ENCODE data around the gene C1QL2.
A peak's percentile ranks its signal among the peaks of the same experiment; 100 is the strongest.

Gene C1QL2

GRCh38 chr2:119158563-119159347 is at the start of gene C1QL2:
Gene C1QL2, minus strand, starts transcription at chr2:119158751. Its CDS starts 482 bp downstream, at chr2:119158269.
- peak; percentile 72 for DNase-seq

- DNase-seq, result no peak
Observed at GRCh38 chr2:119207447-119207846, 48.9 kb upstream of the C1QL2 start.

- DNase-seq, result no peak
Observed at GRCh38 chr2:119206201-119206600, 47.6 kb upstream of the C1QL2 start.

- no peak for DNase-seq
Observed at GRCh38 chr2:119205001-119205706, 46.6 kb upstream of the C1QL2 start.

GRCh38 chr2:119204525-119204924 is 46.0 kb upstream of the C1QL2 start:
- DNase-seq, result no peak

- no peak for DNase-seq
Observed at GRCh38 chr2:119202610-119203310, 44.2 kb upstream of the C1QL2 start.

- no peak for DNase-seq
Observed at GRCh38 chr2:119201815-119202214, 43.3 kb upstream of the C1QL2 start.

- DNase-seq, result no peak
Observed at GRCh38 chr2:119198240-119198840, 39.8 kb upstream of the C1QL2 start.

GRCh38 chr2:119197529-119198239 is 39.1 kb upstream of the C1QL2 start:
- DNase-seq, result no peak

GRCh38 chr2:119197126-119197405 is 38.5 kb upstream of the C1QL2 start:
- DNase-seq, result no peak

- no peak for DNase-seq
Observed at GRCh38 chr2:119196301-119197125, 38.0 kb upstream of the C1QL2 start.

- DNase-seq, result no peak
Observed at GRCh38 chr2:119195887-119196286, 37.3 kb upstream of the C1QL2 start.

GRCh38 chr2:119195001-119195400 is 36.5 kb upstream of the C1QL2 start:
- no peak for DNase-seq

GRCh38 chr2:119192893-119193292 is 34.3 kb upstream of the C1QL2 start:
- no peak for DNase-seq

- DNase-seq, result no peak
Observed at GRCh38 chr2:119190321-119191111, 32.0 kb upstream of the C1QL2 start.

- no peak for DNase-seq
Observed at GRCh38 chr2:119184512-119184911, 26.0 kb upstream of the C1QL2 start.

- DNase-seq, result no peak
Observed at GRCh38 chr2:119181791-119182445, 23.4 kb upstream of the C1QL2 start.

- DNase-seq, result no peak
Observed at GRCh38 chr2:119181391-119181790, 22.8 kb upstream of the C1QL2 start.

- no peak for DNase-seq
Observed at GRCh38 chr2:119180892-119181291, 22.3 kb upstream of the C1QL2 start.

- DNase-seq, result no peak
Observed at GRCh38 chr2:119179991-119180390, 21.4 kb upstream of the C1QL2 start.

GRCh38 chr2:119179202-119179601 is 20.7 kb upstream of the C1QL2 start:
- DNase-seq, result no peak
